ENCODE measurements around the gene STMP1. TPM values are rescaled to one million over a fixed set of nuclear protein-coding genes. Genes with fewer than 3 reads are reported as not detected.

STMP1 gene
- total and polyA plus RNA-seq, 2 experiments from 2014 or later, result 23.0 to 78.4 TPM

- TF ChIP-seq ZNF462 (CRISPR knock-in tag; IDR thresholded peaks at IDR 0.05), result no peak
- no peak for TF ChIP-seq POLR2AphosphoS5 (IDR thresholded peaks at IDR 0.05; ENCODE audit: low read depth)
- TF ChIP-seq STAT1 (IDR thresholded peaks at IDR 0.05; ENCODE audit: unreplicated experiment), result no peak
Measured at GRCh38 chr7:135661311-135662122, 797 bp upstream of the STMP1 start (continued).

- Histone ChIP-seq H3K27ac (ENCODE audit: low read depth) (peak overlapping the region; percentile 88), H3F3A (replicated peaks; ENCODE audit: low read depth) (peaks cover 13% of the 10 kb centered on the region; the same call in 1 of the 2 replicates), H3K36me3 (ENCODE audit: insufficient read depth) (no peaks in the 10 kb centered on the region), H3K9me2 (ENCODE audit: insufficient read depth) (no peaks in the 10 kb centered on the region), H3K4me1 (ENCODE audit: insufficient read depth) (peaks cover 14% of the 10 kb centered on the region), H3K4me2 (peak overlapping the region; percentile 91), H3K4me3 (peak overlapping the region; percentile 97), H3K27me3 (ENCODE audit: insufficient read depth) (no peaks in the 10 kb centered on the region), H2AFZ (peak overlapping the region; percentile 96), H4K20me1 (replicated peaks; ENCODE audit: insufficient read depth) (no peaks in the 10 kb centered on the region), H3K79me2 (replicated peaks; ENCODE audit: insufficient read depth) (peaks cover 46% of the 10 kb centered on the region)
- Mint-ChIP-seq H3K27ac (peak overlapping the region; percentile 36), H3K36me3 (ENCODE audit: low read depth) (peaks cover 10% of the 10 kb centered on the region; the same call in 2 of the 3 replicates), H3K4me3 (peak overlapping the region; percentile 98), H3K4me1 (peaks cover 13% of the 10 kb centered on the region; the same call in 2 of the 3 replicates), H3K9me3 (no peaks in the 10 kb centered on the region; the same call in 2 of the 3 replicates), H3K27me3 (ENCODE audit: insufficient read depth, low read depth, poor library complexity) (peaks cover 6% of the 10 kb centered on the region)
- ATAC-seq (no peak; the same call in 2 of the 3 replicates), DNase-seq (ENCODE audit: low spot score) (no peak)
- no peak for TF ChIP-seq NANOG (IDR thresholded peaks at IDR 0.05; ENCODE audit: borderline replicate concordance)
- no peak for TF ChIP-seq CTCF (conservative IDR thresholded peaks at IDR 0.05; ENCODE audit: low read depth in 2 of 2)
- TF ChIP-seq EZH2phosphoT487 (IDR thresholded peaks at IDR 0.05; ENCODE audit: unreplicated experiment), result no peak
- no peak for TF ChIP-seq ETS1 (IDR thresholded peaks at IDR 0.05)
- no peak for TF ChIP-seq STAT1 (IDR thresholded peaks at IDR 0.05; ENCODE audit: unreplicated experiment)
- no peak for TF ChIP-seq ZNF331 (CRISPR knock-in tag; IDR thresholded peaks at IDR 0.05; ENCODE audit: low read depth)
- no peak for TF ChIP-seq EZH2 (IDR thresholded peaks at IDR 0.05; ENCODE audit: low read depth, unreplicated experiment)
- no peak for TF ChIP-seq POLR2AphosphoS5 (IDR thresholded peaks at IDR 0.05; ENCODE audit: low read depth)
- no peak for TF ChIP-seq CREB1 (CRISPR knock-in tag; IDR thresholded peaks at IDR 0.05; ENCODE audit: low read depth)
- TF ChIP-seq JUNB (IDR thresholded peaks at IDR 0.05; ENCODE audit: unreplicated experiment), result no peak
Measured at GRCh38 chr7:135662123-135662372, 266 bp upstream of the STMP1 start.
